HepG2 (cell line): ENCODE measurements around the gene SEMA3C. TPM values are rescaled to one million over a fixed set of nuclear protein-coding genes. Genes with fewer than 3 reads are reported as not detected.

Experiments
- ATAC-seq: fragments of 200-7000 bp; cut with Tn5 transposase; 3 replicates; pipeline ENCODE4 v1.9.1; 2020; ENCODE audit warnings: mild to moderate bottlenecking, moderate library complexity
- BruUV-seq: library from RNA; stranded (reverse); fragments of 400-500 nt; replicated peaks from 2 replicates; lab custom pipeline; 2021; lab: Mats Ljungman, UMichigan
- CTCF ChIA-PET: fragments of 300-600 bp; formaldehyde crosslinking; extraction: SDS; loops from one replicate; lab custom pipeline; 2021; ENCODE audit warnings: low total read pairs, inconsistent platforms, low intra/inter-chr PET ratio; lab: Yijun Ruan, JAX
- POLR2A ChIA-PET: fragments of 350-600 bp; sonication (Branson Sonifier 250); formaldehyde crosslinking; loops from one replicate; lab custom pipeline; 2020; ENCODE audit warnings: antibody characterized with exemption, inconsistent platforms; lab: Yijun Ruan, JAX
- DNase-seq: peaks from one replicate; pipeline ENCODE4 v3.0.0-alpha.2; 2015; ENCODE audit warnings: low spot score
- FAIRE-seq: peaks from 3 replicates; lab custom pipeline; 2011; peaks lifted over from hg19 to GRCh38; lab: Jason Lieb, UNC
- H2AFZ ChIP-seq: one replicate; pipeline ENCODE4 v1.6.1; 2011; ENCODE audit warnings: low read length, inconsistent platforms
- H3K27ac ChIP-seq: fragments of 300-600 bp; 3 replicates; pipeline ENCODE4 v1.8.0; 2011; ENCODE audit warnings: mixed run types, mild to moderate bottlenecking, mixed read lengths, low read length, inconsistent platforms; ENCODE audit not compliant: insufficient read depth; ENCODE audit errors: extremely low read length
- H3K27me3 ChIP-seq, 2 experiments: fragments of 200-600 bp in 1 of 2; 2 replicates in 1 of 2; 3 replicates in 1 of 2; pipeline versions ENCODE4 v1.6.0 to v1.8.0; 2011; ENCODE audit warnings: low read length in 2 of 2, mild to moderate bottlenecking in 2 of 2, moderate library complexity in 2 of 2, inconsistent platforms in 1 of 2; ENCODE audit not compliant: insufficient read depth in 2 of 2, control insufficient read depth in 1 of 2
- H3K36me3 ChIP-seq, 2 experiments: fragments of 200-600 bp in 1 of 2; replicated peaks in 1 of 2; 2 replicates in 1 of 2; 3 replicates in 1 of 2; pipeline versions ENCODE4 v1.5.1 to v1.8.0; 2011; ENCODE audit warnings: low read length in 2 of 2, inconsistent platforms in 1 of 2; ENCODE audit not compliant: insufficient read depth in 2 of 2, control insufficient read depth in 1 of 2
- H3K4me1 ChIP-seq: 2 replicates; pipeline ENCODE4 v1.5.1; 2012; ENCODE audit warnings: low read length, inconsistent platforms; ENCODE audit not compliant: insufficient read depth
- H3K4me2 ChIP-seq: 2 replicates; pipeline ENCODE4 v1.6.0; 2011; ENCODE audit warnings: low read depth, low read length, inconsistent platforms
- H3K4me3 ChIP-seq, 3 experiments: fragments of 200-600 bp in 1 of 3; sonication (generic), shearing (Covaris generic) in 1 of 3; replicated peaks in 1 of 3; 2 replicates each; pipeline ENCODE4 v1.5.1; 2011 to 2016; ENCODE audit warnings: low read length in 3 of 3, inconsistent platforms in 2 of 3, low read depth in 2 of 3, mild to moderate bottlenecking in 2 of 3, control low read depth in 1 of 3, mixed read lengths in 1 of 3; ENCODE audit not compliant: insufficient read depth in 1 of 3
- H3K79me2 ChIP-seq: one replicate; pipeline ENCODE4 v1.6.1; 2011; ENCODE audit warnings: low read length, inconsistent platforms; ENCODE audit not compliant: insufficient read depth
- H3K9ac ChIP-seq: 2 replicates; pipeline ENCODE4 v1.6.0; 2011; ENCODE audit warnings: mild to moderate bottlenecking, low read depth, low read length, inconsistent platforms; ENCODE audit not compliant: insufficient read depth
- H3K9me3 ChIP-seq: 2 replicates; pipeline ENCODE4 v1.5.1; 2012; ENCODE audit warnings: mild to moderate bottlenecking, low read length
- H4K20me1 ChIP-seq: 2 replicates; pipeline ENCODE4 v1.6.0; 2011; ENCODE audit warnings: inconsistent platforms, mild to moderate bottlenecking, low read length, moderate library complexity; ENCODE audit not compliant: insufficient read depth
- MBNL3 ChIP-seq: fragments of 250-450 bp; sonication (Bioruptor Pico); conservative IDR thresholded peaks from 2 replicates; pipeline ENCODE4 v1.8.0; 2022; ENCODE audit warnings: mild to moderate bottlenecking, inconsistent platforms
- SNAPC4 ChIP-seq: sonication (generic); formaldehyde crosslinking; IDR thresholded peaks from 2 replicates; pipeline ENCODE4 v1.4.0; 2020; ENCODE audit warnings: mild to moderate bottlenecking, missing genetic modification reagents
- ZBTB37 ChIP-seq: sonication (generic); formaldehyde crosslinking; IDR thresholded peaks from 2 replicates; pipeline ENCODE4 v1.4.0; 2020; ENCODE audit warnings: mild to moderate bottlenecking, missing genetic modification reagents
- ZC3H4 ChIP-seq: sonication (generic); formaldehyde crosslinking; IDR thresholded peaks from 2 replicates; pipeline ENCODE4 v1.4.0; 2020; ENCODE audit warnings: missing genetic modification reagents, borderline replicate concordance
- ZNF24 ChIP-seq: fragments of 450-650 bp; IDR thresholded peaks from 2 replicates; pipeline ENCODE4 v1.6.1; 2017; ENCODE audit warnings: antibody characterized with exemption, mild to moderate bottlenecking
- ZNF282 ChIP-seq: fragments of 450-650 bp; IDR thresholded peaks from 2 replicates; pipeline ENCODE4 v1.6.1; 2018; ENCODE audit not compliant: partially characterized antibody
- ZNF598 ChIP-seq: sonication (generic); formaldehyde crosslinking; IDR thresholded peaks from 2 replicates; pipeline ENCODE4 v1.5.1; 2020; ENCODE audit warnings: mild to moderate bottlenecking, missing genetic modification reagents, borderline replicate concordance
- WGBS: methylation state at CpG from one replicate; pipeline ENCODE4 v1.1.6; 2017; ENCODE audit warnings: low lambda C conversion rate; 5-methylcytosine and 5-hydroxymethylcytosine counted together
- in situ Hi-C: cut with HindIII; loops from 2 replicates; pipeline ENCODE4 v1.10.0; 2017; ENCODE audit warnings: low pct_unique_long_range_greater_than_20kb; ENCODE audit not compliant: extremely low pct_ligation_motif_present
- intact Hi-C: fragments of 100-400 bp; cut with micrococcal nuclease; formaldehyde crosslinking; loops from one replicate; pipeline ENCODE4 v1.10.0; 2022; ENCODE audit not compliant: unreplicated experiment
- polyA plus RNA-seq, 8 experiments: library from polyadenylated mRNA; depleted of rRNA in 3 of 8; stranded (reverse) in 7 of 8; unstranded in 1 of 8; fragments of >200 nt; fragmentation: Illumina TruSeq in 4 of 8; extraction: Trizol in 4 of 8; gene quantifications; 2 replicates each; pipeline versions ENCODE4 v1.2.1 to v1.2.3, GENCODE V29; 2011 to 2016; ENCODE audit warnings: low read depth in 4 of 8, missing spikeins in 1 of 8, mixed read lengths in 1 of 8; ENCODE audit not compliant: insufficient read depth in 1 of 8
- total RNA-seq, 5 experiments: library from RNA; depleted of rRNA; stranded (reverse); fragments of >200 nt; fragmentation: Illumina TruSeq; extraction: Trizol; gene quantifications; 2 replicates each; pipeline ENCODE4 v1.2.3, GENCODE V29; 2016; ENCODE audit warnings: low read depth in 1 of 5
- TF ChIP-seq, protein P1 (sequence below), 2 experiments: fragments of 450-650 bp in 1 of 2; sonication (generic) in 1 of 2; formaldehyde crosslinking in 1 of 2; IDR thresholded peaks; 2 replicates each; pipeline versions ENCODE4 v1.6.1 to v1.8.0; 2016 to 2022; ENCODE audit warnings: antibody characterized with exemption in 1 of 2, mild to moderate bottlenecking in 1 of 2, missing genetic modification reagents in 1 of 2

Gene SEMA3C
- total and polyA plus RNA-seq, 2 of the 13 experiments (the other 11 are each of a cell fraction or from before 2014, with no cell fraction given): 0.05 to 0.13 TPM

- Histone ChIP-seq H2AFZ (no peak overlapping the region), H4K20me1 (no peaks in the 10 kb centered on the region), H3K27me3 (no peaks in the 10 kb centered on the region), H3K9ac (no peak overlapping the region), H3K27ac (no peak overlapping the region), H3K36me3 (no peaks in the 10 kb centered on the region), H3K4me3 (no peak overlapping the region), H3K79me2 (no peaks in the 10 kb centered on the region), H3K9me3 (no peaks in the 10 kb centered on the region), H3K4me1 (no peaks in the 10 kb centered on the region), H3K4me2 (no peak overlapping the region)
- ChIA-PET CTCF (no interaction called here), POLR2A (no interaction called here)
- in situ Hi-C loops (no loop called here), intact Hi-C loops (loop anchor here (2.0 kb wide), 1 partner anchor 21 kb away; no protein-coding TSS in a partner anchor)
- BruUV-seq: no TSS peak
- FAIRE-seq (no peak), ATAC-seq (no peak), DNase-seq (no peak)
- 4% methylated on average over 1 of the region's 1 CpG for WGBS
- TF ChIP-seq MBNL3 (no peak), ZNF282 (no peak), SNAPC4 (CRISPR knock-in tag) (no peak), ZC3H4 (CRISPR knock-in tag) (no peak), ZNF598 (CRISPR knock-in tag) (no peak), ZNF24 (no peak), ZBTB37 (CRISPR knock-in tag) (no peak)
- TF ChIP-seq, protein P1, sequence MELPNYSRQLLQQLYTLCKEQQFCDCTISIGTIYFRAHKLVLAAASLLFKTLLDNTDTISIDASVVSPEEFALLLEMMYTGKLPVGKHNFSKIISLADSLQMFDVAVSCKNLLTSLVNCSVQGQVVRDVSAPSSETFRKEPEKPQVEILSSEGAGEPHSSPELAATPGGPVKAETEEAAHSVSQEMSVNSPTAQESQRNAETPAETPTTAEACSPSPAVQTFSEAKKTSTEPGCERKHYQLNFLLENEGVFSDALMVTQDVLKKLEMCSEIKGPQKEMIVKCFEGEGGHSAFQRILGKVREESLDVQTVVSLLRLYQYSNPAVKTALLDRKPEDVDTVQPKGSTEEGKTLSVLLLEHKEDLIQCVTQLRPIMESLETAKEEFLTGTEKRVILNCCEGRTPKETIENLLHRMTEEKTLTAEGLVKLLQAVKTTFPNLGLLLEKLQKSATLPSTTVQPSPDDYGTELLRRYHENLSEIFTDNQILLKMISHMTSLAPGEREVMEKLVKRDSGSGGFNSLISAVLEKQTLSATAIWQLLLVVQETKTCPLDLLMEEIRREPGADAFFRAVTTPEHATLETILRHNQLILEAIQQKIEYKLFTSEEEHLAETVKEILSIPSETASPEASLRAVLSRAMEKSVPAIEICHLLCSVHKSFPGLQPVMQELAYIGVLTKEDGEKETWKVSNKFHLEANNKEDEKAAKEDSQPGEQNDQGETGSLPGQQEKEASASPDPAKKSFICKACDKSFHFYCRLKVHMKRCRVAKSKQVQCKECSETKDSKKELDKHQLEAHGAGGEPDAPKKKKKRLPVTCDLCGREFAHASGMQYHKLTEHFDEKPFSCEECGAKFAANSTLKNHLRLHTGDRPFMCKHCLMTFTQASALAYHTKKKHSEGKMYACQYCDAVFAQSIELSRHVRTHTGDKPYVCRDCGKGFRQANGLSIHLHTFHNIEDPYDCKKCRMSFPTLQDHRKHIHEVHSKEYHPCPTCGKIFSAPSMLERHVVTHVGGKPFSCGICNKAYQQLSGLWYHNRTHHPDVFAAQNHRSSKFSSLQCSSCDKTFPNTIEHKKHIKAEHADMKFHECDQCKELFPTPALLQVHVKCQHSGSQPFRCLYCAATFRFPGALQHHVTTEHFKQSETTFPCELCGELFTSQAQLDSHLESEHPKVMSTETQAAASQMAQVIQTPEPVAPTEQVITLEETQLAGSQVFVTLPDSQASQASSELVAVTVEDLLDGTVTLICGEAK (IDR thresholded peaks at IDR 0.05): no peak
- TF ChIP-seq, protein P1 (CRISPR knock-in tag; IDR thresholded peaks at IDR 0.05): no peak
Measured at GRCh38 chr7:80787721-80788120, 131.1 kb downstream of the SEMA3C start.
